ENCODE measurements around the gene VSTM4. TPM values are rescaled to one million over a fixed set of nuclear protein-coding genes. Genes with fewer than 3 reads are reported as not detected.

Gene VSTM4
- total and polyA plus RNA-seq, 9 of the 15 experiments (the other 6 are each of a cell fraction or from before 2014, with no cell fraction given) = 1.0 to 7.9 (median 3.0) TPM

GRCh38 chr10:49115796-49116508 is 630 bp upstream of the VSTM4 start (continued):
- TF ChIP-seq, protein P1, sequence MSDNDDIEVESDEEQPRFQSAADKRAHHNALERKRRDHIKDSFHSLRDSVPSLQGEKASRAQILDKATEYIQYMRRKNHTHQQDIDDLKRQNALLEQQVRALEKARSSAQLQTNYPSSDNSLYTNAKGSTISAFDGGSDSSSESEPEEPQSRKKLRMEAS (CRISPR knock-in tag; IDR thresholded peaks at IDR 0.05) = peak; percentile 24; the same call in 1 of the 2 replicates
- 0 out of 2 replicates have a peak, but pooled peaks have one; percentile 21 for TF ChIP-seq ZNF3 (CRISPR knock-in tag; IDR thresholded peaks at IDR 0.05)
- TF ChIP-seq KLF6 (CRISPR knock-in tag; IDR thresholded peaks at IDR 0.05; ENCODE audit: borderline replicate concordance) = no peak
- TF ChIP-seq CBX3 (IDR thresholded peaks at IDR 0.05; ENCODE audit: borderline replicate concordance in 1 of 2, low read length in 2 of 2) = no peak
- TF ChIP-seq GATAD2B (IDR thresholded peaks at IDR 0.05; ENCODE audit: borderline replicate concordance) = no peak
- TF ChIP-seq SPI1 (IDR thresholded peaks at IDR 0.05; ENCODE audit: borderline replicate concordance, low read depth, low read length) = no peak
- no peak for TF ChIP-seq ZC3H8 (IDR thresholded peaks at IDR 0.05)
- no peak for TF ChIP-seq E2F3 (CRISPR knock-in tag; IDR thresholded peaks at IDR 0.05)
- TF ChIP-seq ETV6 (IDR thresholded peaks at IDR 0.05; ENCODE audit: borderline replicate concordance in 1 of 2, low read depth in 2 of 2, low read length in 1 of 2) = no peak
- TF ChIP-seq ETV6 (CRISPR knock-in tag; IDR thresholded peaks at IDR 0.05; ENCODE audit: borderline replicate concordance) = no peak
- no peak for TF ChIP-seq NCOA1 (IDR thresholded peaks at IDR 0.05; ENCODE audit: low read depth)
- TF ChIP-seq MAZ (CRISPR knock-in tag; conservative IDR thresholded peaks at IDR 0.05 in 1 of 2, IDR thresholded peaks at IDR 0.05 in 1 of 2) = 0 out of 4 replicates have a peak, but pooled peaks of 1 of the 2 experiments have one; percentile 12
- TF ChIP-seq, protein P2, sequence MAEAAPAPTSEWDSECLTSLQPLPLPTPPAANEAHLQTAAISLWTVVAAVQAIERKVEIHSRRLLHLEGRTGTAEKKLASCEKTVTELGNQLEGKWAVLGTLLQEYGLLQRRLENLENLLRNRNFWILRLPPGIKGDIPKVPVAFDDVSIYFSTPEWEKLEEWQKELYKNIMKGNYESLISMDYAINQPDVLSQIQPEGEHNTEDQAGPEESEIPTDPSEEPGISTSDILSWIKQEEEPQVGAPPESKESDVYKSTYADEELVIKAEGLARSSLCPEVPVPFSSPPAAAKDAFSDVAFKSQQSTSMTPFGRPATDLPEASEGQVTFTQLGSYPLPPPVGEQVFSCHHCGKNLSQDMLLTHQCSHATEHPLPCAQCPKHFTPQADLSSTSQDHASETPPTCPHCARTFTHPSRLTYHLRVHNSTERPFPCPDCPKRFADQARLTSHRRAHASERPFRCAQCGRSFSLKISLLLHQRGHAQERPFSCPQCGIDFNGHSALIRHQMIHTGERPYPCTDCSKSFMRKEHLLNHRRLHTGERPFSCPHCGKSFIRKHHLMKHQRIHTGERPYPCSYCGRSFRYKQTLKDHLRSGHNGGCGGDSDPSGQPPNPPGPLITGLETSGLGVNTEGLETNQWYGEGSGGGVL (CRISPR knock-in tag; IDR thresholded peaks at IDR 0.05) = no peak
- 0 out of 2 replicates have a peak, but pooled peaks have one; percentile 88 for TF ChIP-seq SMARCA5 (IDR thresholded peaks at IDR 0.05)
- TF ChIP-seq, protein P3, sequence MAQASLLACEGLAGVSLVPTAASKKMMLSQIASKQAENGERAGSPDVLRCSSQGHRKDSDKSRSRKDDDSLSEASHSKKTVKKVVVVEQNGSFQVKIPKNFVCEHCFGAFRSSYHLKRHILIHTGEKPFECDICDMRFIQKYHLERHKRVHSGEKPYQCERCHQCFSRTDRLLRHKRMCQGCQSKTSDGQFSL (CRISPR knock-in tag; IDR thresholded peaks at IDR 0.05) = 0 out of 2 replicates have a peak, but pooled peaks have one; percentile 22
- TF ChIP-seq, protein P3 (tag; IDR thresholded peaks at IDR 0.05) = no peak
